ENCODE results near the gene LIG3. TPM values are rescaled to one million over a fixed set of nuclear protein-coding genes. Genes with fewer than 3 reads are reported as not detected.
"Not testable (repeated sequence)": the region's sequence is repeated elsewhere in the genome, so short reads cannot be mapped to it uniquely, and the experiment has no call there.

Gene LIG3
- polyA plus RNA-seq, 4 donors = 4.9 to 23.9 (median 9.9) TPM

DNA sequence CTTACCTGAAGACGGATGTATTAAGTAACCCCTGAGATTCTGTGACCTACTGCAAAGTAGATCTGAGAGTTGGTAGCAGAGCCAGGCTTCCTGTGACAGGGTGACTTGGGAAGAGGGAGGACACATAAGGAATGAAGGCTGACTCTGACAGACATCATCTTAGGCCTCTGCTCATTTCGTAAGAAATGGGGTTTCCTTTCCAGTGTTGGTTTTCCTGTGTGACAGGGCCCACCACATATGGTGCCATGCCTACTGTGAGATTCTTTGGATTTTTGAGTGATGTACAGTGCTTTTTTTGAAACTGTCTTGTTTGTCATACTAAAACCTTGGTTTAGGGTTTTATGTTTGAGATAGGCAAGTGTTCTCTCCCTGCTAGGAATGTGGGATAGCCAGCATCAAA lies 12.7 kb downstream of the LIG3 start:
- FAIRE-seq (no peak), DNase-seq (no peak)
- H3K4me3 ChIP-seq (ENCODE audit: low read depth in 1 of 3, low read length in 3 of 3) = no peak overlapping the region
- H3K27ac ChIP-seq (ENCODE audit: low read depth in 1 of 3, low read length in 2 of 3) = no peak overlapping the region
- no peaks in the 10 kb centered on the region for H3K27me3 ChIP-seq (ENCODE audit: control insufficient read depth in 3 of 3, insufficient read depth in 3 of 3, low read length in 3 of 3)
- H3K36me3 ChIP-seq (ENCODE audit: control insufficient read depth in 3 of 3, insufficient read depth in 2 of 3, low read depth in 1 of 3, low read length in 3 of 3) = peaks cover 8 to 69% (median 28%) of the 10 kb centered on the region in 3 donors
- no peaks in the 10 kb centered on the region for H3K4me1 ChIP-seq (ENCODE audit: control insufficient read depth in 3 of 3, insufficient read depth in 2 of 3, low read depth in 1 of 3, low read length in 2 of 3)
- no peaks in the 10 kb centered on the region for H3K9me3 ChIP-seq (ENCODE audit: control insufficient read depth in 2 of 2, insufficient read depth in 1 of 2, low read depth in 1 of 2, low read length in 1 of 2)
- 84 to 88% (median 85%) methylated on average over 2 of the region's 2 CpGs for WGBS, 3 donors

DNA sequence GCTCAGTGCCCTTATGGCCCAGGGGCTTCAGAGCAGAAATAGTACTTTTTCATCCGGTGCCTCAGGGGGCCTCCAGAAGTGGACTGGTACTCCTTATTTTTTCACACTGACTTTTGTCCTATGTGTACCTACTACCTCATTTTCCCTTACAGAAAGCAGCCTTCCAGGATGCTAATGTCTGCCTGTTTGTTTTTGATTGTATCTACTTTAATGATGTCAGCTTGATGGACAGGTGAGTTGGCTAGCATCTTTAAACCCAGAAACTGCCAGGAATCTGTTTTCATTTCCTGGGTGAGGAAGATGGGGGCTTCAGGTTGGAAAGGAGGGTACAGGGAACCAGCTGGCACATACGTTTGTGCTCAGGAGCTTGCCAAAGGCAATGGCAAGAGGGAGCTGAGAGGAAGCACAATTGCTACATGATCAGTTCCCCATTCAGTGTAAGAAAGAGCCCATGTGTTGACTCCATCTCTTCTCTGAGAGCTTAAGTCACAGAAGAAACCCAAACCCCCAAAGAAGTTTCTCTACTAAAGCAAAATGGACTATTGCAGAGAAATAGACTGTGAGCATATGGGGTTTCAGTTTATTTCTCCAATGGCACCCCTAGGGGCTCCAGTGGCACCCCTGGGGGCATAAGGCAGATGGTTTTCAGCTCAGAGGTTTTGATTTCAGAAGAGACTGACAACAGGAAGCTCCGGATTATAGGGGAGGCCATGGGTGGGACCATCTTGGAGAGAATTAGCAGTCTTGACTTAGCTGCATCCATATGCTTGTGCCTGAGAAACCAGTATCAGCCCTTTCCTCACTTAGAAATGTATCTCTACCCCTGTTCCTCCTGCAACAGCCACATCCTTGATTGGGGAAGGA lies 16.3 kb downstream of the LIG3 start:
- 83 to 88% (median 85%) methylated on average over 3 of the region's 3 CpGs for WGBS, 3 donors
- no peak overlapping the region for H3K4me3 ChIP-seq (ENCODE audit: low read depth in 1 of 3, low read length in 3 of 3)
- H3K27ac ChIP-seq (ENCODE audit: low read depth in 1 of 3, low read length in 2 of 3) = peak overlapping the region in 2 of 3 donors; percentile 9 to 36
- H3K4me1 ChIP-seq (ENCODE audit: control insufficient read depth in 3 of 3, insufficient read depth in 2 of 3, low read depth in 1 of 3, low read length in 2 of 3) = no peaks in the 10 kb centered on the region
- no peak for DNase-seq
- no peaks in the 10 kb centered on the region for H3K27me3 ChIP-seq (ENCODE audit: control insufficient read depth in 3 of 3, insufficient read depth in 3 of 3, low read length in 3 of 3)
- no peak for FAIRE-seq
- peaks cover 9 to 73% (median 26%) of the 10 kb centered on the region in 3 donors for H3K36me3 ChIP-seq (ENCODE audit: control insufficient read depth in 3 of 3, insufficient read depth in 2 of 3, low read depth in 1 of 3, low read length in 3 of 3)
- no peaks in the 10 kb centered on the region for H3K9me3 ChIP-seq (ENCODE audit: control insufficient read depth in 2 of 2, insufficient read depth in 1 of 2, low read depth in 1 of 2, low read length in 1 of 2)

DNA sequence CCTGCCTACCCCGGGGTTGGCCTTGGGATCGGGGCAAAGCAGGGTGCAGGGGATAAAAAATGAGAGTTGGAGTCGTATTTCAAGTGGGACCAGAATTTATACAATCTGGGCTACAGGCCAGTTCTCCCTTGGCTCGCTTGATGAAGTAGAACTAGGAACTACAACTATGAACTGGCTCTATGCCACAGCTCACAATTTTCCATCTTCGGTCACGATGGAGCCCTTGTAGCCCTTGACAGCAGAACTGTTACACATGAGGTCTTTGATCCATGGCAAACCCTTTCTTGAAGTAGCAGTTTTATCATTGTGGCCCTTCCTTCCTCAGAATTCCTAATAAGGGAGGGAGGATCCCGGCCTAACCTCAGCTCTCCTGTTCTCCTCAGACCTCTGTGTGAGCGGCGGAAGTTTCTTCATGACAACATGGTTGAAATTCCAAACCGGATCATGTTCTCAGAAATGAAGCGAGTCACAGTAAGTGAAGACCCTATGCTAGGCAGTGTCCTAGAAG lies 17.1 kb downstream of the LIG3 start:
- Histone ChIP-seq H3K27me3 (ENCODE audit: control insufficient read depth in 3 of 3, insufficient read depth in 3 of 3, low read length in 3 of 3) (no peaks in the 10 kb centered on the region), H3K27ac (ENCODE audit: low read depth in 1 of 3, low read length in 2 of 3) (peak overlapping the region in 2 of 3 donors; percentile 60 to 67), H3K36me3 (ENCODE audit: control insufficient read depth in 3 of 3, insufficient read depth in 2 of 3, low read depth in 1 of 3, low read length in 3 of 3) (peaks cover 5 to 74% (median 22%) of the 10 kb centered on the region in 3 donors), H3K9me3 (ENCODE audit: control insufficient read depth in 2 of 2, insufficient read depth in 1 of 2, low read depth in 1 of 2, low read length in 1 of 2) (no peaks in the 10 kb centered on the region), H3K4me3 (ENCODE audit: low read depth in 1 of 3, low read length in 3 of 3) (no peak overlapping the region), H3K4me1 (ENCODE audit: control insufficient read depth in 3 of 3, insufficient read depth in 2 of 3, low read depth in 1 of 3, low read length in 2 of 3) (no peaks in the 10 kb centered on the region)
- DNase-seq (peak in 1 of 2 donors; percentile 39), FAIRE-seq (no peak)
- 55 to 65% (median 64%) methylated on average over 11 of the region's 11 CpGs for WGBS, 3 donors

DNA sequence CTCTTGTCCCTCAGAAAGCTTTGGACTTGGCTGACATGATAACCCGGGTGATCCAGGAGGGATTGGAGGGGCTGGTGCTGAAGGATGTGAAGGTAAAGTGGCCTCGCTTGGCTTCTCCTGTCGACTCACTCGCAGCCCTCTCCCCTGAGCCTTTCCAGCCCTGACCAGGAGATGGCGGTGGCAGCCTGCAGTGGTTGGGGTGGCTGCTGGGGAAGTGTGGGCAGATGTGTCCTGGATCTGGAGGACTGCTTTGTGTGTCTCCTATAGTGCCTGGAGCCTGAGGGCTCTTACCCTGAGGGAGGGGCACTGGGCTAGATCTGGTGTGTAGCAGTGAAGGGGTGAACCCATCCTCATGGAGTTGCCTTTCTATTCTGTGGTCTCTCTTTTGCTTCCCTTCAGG lies 17.9 kb downstream of the LIG3 start:
- H3K9me3 ChIP-seq (ENCODE audit: control insufficient read depth in 2 of 2, insufficient read depth in 1 of 2, low read depth in 1 of 2, low read length in 1 of 2) = no peaks in the 10 kb centered on the region
- H3K4me3 ChIP-seq (ENCODE audit: low read depth in 1 of 3, low read length in 3 of 3) = no peak overlapping the region
- WGBS, 3 donors = 24 to 48% (median 24%) methylated on average over 5 of the region's 5 CpGs
- peaks cover 4 to 76% (median 17%) of the 10 kb centered on the region in 3 donors for H3K36me3 ChIP-seq (ENCODE audit: control insufficient read depth in 3 of 3, insufficient read depth in 2 of 3, low read depth in 1 of 3, low read length in 3 of 3)
- H3K4me1 ChIP-seq (ENCODE audit: control insufficient read depth in 3 of 3, insufficient read depth in 2 of 3, low read depth in 1 of 3, low read length in 2 of 3) = no peaks in the 10 kb centered on the region
- DNase-seq = peak; percentile 76 to 82
- no peak for FAIRE-seq
- H3K27ac ChIP-seq (ENCODE audit: low read depth in 1 of 3, low read length in 2 of 3) = peak overlapping the region in 2 of 3 donors; percentile 60 to 67
- no peaks in the 10 kb centered on the region for H3K27me3 ChIP-seq (ENCODE audit: control insufficient read depth in 3 of 3, insufficient read depth in 3 of 3, low read length in 3 of 3)

DNA sequence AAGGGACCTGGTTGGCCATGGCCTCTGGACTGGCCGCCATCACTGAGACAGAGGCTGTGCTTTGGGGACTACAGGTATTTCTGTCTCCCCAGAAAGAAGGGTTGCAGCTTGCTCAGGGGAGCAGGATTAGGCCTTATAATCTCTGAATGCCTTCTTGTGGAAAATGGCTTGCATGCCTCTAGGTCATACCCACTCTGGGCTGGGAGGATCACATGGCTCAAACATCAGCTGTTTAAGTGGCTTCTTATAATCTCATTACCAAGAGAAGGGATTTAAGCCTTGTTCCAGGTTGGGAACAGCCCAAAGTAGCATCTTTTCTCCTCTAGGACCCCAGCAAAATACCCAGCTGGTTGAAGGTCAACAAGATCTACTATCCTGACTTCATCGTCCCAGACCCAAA lies 19.1 kb downstream of the LIG3 start:
- Histone ChIP-seq H3K27ac (ENCODE audit: low read depth in 1 of 3, low read length in 2 of 3) (no peak overlapping the region), H3K36me3 (ENCODE audit: control insufficient read depth in 3 of 3, insufficient read depth in 2 of 3, low read depth in 1 of 3, low read length in 3 of 3) (peaks cover 4 to 82% (median 20%) of the 10 kb centered on the region in 3 donors), H3K9me3 (ENCODE audit: control insufficient read depth in 2 of 2, insufficient read depth in 1 of 2, low read depth in 1 of 2, low read length in 1 of 2) (no peaks in the 10 kb centered on the region), H3K4me1 (ENCODE audit: control insufficient read depth in 3 of 3, insufficient read depth in 2 of 3, low read depth in 1 of 3, low read length in 2 of 3) (no peaks in the 10 kb centered on the region), H3K4me3 (ENCODE audit: low read depth in 1 of 3, low read length in 3 of 3) (no peak overlapping the region), H3K27me3 (ENCODE audit: control insufficient read depth in 3 of 3, insufficient read depth in 3 of 3, low read length in 3 of 3) (no peaks in the 10 kb centered on the region)
- no peak for FAIRE-seq
- no peak for DNase-seq
- WGBS, 3 donors = 87 to 100% (median 98%) methylated on average over 2 of the region's 2 CpGs

DNA sequence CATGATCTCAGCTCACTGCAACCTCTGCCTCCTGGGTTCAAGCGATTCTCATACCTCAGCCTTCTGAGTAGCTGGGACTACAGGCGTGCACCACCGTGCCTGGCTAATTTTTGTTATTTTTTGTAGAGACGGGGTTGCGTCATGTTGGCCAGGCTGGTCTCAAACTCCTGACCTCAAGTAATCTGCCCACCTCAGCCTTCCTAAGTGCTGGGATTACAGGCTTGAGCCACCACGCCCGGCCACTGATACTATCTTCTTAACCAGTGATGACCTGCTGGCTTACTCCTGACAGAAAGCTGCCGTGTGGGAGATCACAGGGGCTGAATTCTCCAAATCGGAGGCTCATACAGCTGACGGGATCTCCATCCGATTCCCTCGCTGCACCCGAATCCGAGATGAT lies 20.7 kb downstream of the LIG3 start:
- H3K9me3 ChIP-seq (ENCODE audit: control insufficient read depth in 2 of 2, insufficient read depth in 1 of 2, low read depth in 1 of 2, low read length in 1 of 2); FAIRE-seq; H3K27ac ChIP-seq (ENCODE audit: low read depth in 1 of 3, low read length in 2 of 3); DNase-seq; H3K4me3 ChIP-seq (ENCODE audit: low read depth in 1 of 3, low read length in 3 of 3); H3K4me1 ChIP-seq (ENCODE audit: control insufficient read depth in 3 of 3, insufficient read depth in 2 of 3, low read depth in 1 of 3, low read length in 2 of 3); H3K27me3 ChIP-seq (ENCODE audit: control insufficient read depth in 3 of 3, insufficient read depth in 3 of 3, low read length in 3 of 3): not testable (repeated sequence)
- 89 to 92% (median 90%) methylated on average over 14 of the region's 14 CpGs for WGBS, 3 donors
- peaks cover 6 to 75% (median 13%) of the 10 kb centered on the region in 3 donors for H3K36me3 ChIP-seq (ENCODE audit: control insufficient read depth in 3 of 3, insufficient read depth in 2 of 3, low read depth in 1 of 3, low read length in 3 of 3)

DNA sequence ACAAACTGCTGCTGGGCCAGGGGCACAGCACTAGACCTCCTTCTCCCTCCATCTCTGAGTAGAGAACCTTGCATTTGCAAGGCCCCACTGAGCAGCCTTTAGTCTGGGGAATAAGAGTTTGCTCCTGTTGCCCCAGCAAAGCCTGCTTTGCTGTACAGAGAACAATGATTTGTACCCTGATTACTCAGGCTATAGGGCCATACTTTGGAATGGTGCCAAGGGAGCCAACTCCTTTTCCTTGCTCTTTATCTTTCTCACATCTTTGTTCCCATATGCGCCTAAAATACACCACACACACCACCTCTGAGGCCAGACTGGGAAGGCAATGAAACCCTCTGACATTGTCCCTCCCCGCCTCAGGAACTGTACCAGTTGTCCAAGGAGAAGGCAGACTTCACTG lies 21.2 kb downstream of the LIG3 start:
- FAIRE-seq (no peak), DNase-seq (no peak)
- no peaks in the 10 kb centered on the region for H3K4me1 ChIP-seq (ENCODE audit: control insufficient read depth in 3 of 3, insufficient read depth in 2 of 3, low read depth in 1 of 3, low read length in 2 of 3)
- H3K27ac ChIP-seq (ENCODE audit: low read depth in 1 of 3, low read length in 2 of 3) = no peak overlapping the region
- peaks cover 6 to 75% (median 13%) of the 10 kb centered on the region in 3 donors for H3K36me3 ChIP-seq (ENCODE audit: control insufficient read depth in 3 of 3, insufficient read depth in 2 of 3, low read depth in 1 of 3, low read length in 3 of 3)
- no peak overlapping the region for H3K4me3 ChIP-seq (ENCODE audit: low read depth in 1 of 3, low read length in 3 of 3)
- WGBS, 3 donors = 67 to 79% (median 77%) methylated on average over 2 of the region's 2 CpGs
- H3K9me3 ChIP-seq (ENCODE audit: control insufficient read depth in 2 of 2, insufficient read depth in 1 of 2, low read depth in 1 of 2, low read length in 1 of 2) = no peaks in the 10 kb centered on the region
- H3K27me3 ChIP-seq (ENCODE audit: control insufficient read depth in 3 of 3, insufficient read depth in 3 of 3, low read length in 3 of 3) = no peaks in the 10 kb centered on the region

DNA sequence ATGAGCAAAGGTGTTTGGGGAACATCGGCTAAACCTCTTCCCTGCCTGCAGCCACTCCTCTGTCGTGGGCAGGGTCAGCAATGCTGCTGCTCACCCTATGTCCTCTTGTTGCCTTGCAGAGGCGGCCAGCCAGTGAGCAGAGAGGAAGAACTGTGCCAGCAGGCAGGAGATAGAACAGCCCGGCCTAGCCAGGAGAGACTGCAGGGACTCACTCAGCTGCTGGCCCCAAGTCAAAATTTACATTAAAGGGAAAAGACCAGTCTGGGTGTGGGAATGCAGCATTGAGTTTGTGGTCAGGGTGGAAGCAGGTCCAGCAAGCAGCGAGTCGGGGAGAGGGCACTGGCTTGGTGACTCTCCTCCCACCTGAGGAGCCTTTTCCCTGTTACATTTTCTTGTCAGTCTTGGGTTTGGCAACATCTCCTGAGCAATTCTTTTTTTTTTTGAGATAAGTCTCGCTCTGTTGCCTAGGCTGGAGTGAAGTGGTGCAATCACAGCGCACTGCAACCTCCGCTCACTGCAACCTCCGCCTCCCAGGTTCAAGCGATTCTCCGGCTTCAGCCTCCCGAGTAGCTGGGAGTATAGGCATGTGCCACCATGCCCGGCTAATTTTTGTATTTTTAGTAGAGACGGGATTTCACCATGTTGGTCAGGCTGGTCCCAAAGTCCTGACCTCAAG lies 22.7 kb downstream of the LIG3 start:
- no peak for FAIRE-seq
- H3K9me3 ChIP-seq (ENCODE audit: control insufficient read depth in 2 of 2, insufficient read depth in 1 of 2, low read depth in 1 of 2, low read length in 1 of 2) = no peaks in the 10 kb centered on the region
- H3K27ac ChIP-seq (ENCODE audit: low read depth in 1 of 3, low read length in 2 of 3) = no peak overlapping the region
- no peaks in the 10 kb centered on the region for H3K27me3 ChIP-seq (ENCODE audit: control insufficient read depth in 3 of 3, insufficient read depth in 3 of 3, low read length in 3 of 3)
- H3K4me1 ChIP-seq (ENCODE audit: control insufficient read depth in 3 of 3, insufficient read depth in 2 of 3, low read depth in 1 of 3, low read length in 2 of 3) = no peaks in the 10 kb centered on the region
- no peak overlapping the region for H3K4me3 ChIP-seq (ENCODE audit: low read depth in 1 of 3, low read length in 3 of 3)
- DNase-seq = no peak
- WGBS, 3 donors = 83 to 88% (median 83%) methylated on average over 15 of the region's 15 CpGs
- H3K36me3 ChIP-seq (ENCODE audit: control insufficient read depth in 3 of 3, insufficient read depth in 2 of 3, low read depth in 1 of 3, low read length in 3 of 3) = peaks cover 6 to 74% (median 11%) of the 10 kb centered on the region in 3 donors
